ENCODE results near the gene TPSB2.
"Not testable (repeated sequence)": the region's sequence is repeated elsewhere in the genome, so short reads cannot be mapped to it uniquely, and the experiment has no call there.

The TPSB2 gene

GRCh38 chr16:1188432-1189189 lies 41.4 kb downstream of the TPSB2 start:
- Histone ChIP-seq H3K4me3 (ENCODE audit: low read length) (no peak overlapping the region), H3K4me1 (ENCODE audit: control insufficient read depth, insufficient read depth, low read length) (no peaks in the 10 kb centered on the region), H3K9ac (ENCODE audit: low read length) (no peak overlapping the region), H3K27me3 (ENCODE audit: control insufficient read depth, insufficient read depth, low read length) (no peaks in the 10 kb centered on the region), H3K9me3 (ENCODE audit: control insufficient read depth, low read length) (no peaks in the 10 kb centered on the region), H3K36me3 (ENCODE audit: control insufficient read depth, insufficient read depth, low read length) (no peaks in the 10 kb centered on the region)

GRCh38 chr16:1185460-1186207 lies 44.4 kb downstream of the TPSB2 start:
- H3K27me3 ChIP-seq (ENCODE audit: control insufficient read depth, insufficient read depth, low read length); H3K36me3 ChIP-seq (ENCODE audit: control insufficient read depth, insufficient read depth, low read length); H3K4me1 ChIP-seq (ENCODE audit: control insufficient read depth, insufficient read depth, low read length); H3K9ac ChIP-seq (ENCODE audit: low read length); H3K4me3 ChIP-seq (ENCODE audit: low read length); H3K9me3 ChIP-seq (ENCODE audit: control insufficient read depth, low read length): not testable (repeated sequence)

- H3K36me3 ChIP-seq (ENCODE audit: control insufficient read depth, insufficient read depth, low read length) = no peaks in the 10 kb centered on the region
- H3K4me1 ChIP-seq (ENCODE audit: control insufficient read depth, insufficient read depth, low read length) = peaks cover 10% of the 10 kb centered on the region
- H3K9me3 ChIP-seq (ENCODE audit: control insufficient read depth, low read length) = no peaks in the 10 kb centered on the region
- no peaks in the 10 kb centered on the region for H3K27me3 ChIP-seq (ENCODE audit: control insufficient read depth, insufficient read depth, low read length)
- no peak overlapping the region for H3K4me3 ChIP-seq (ENCODE audit: low read length)
- no peak overlapping the region for H3K9ac ChIP-seq (ENCODE audit: low read length)
These were observed 45.0 kb downstream of the TPSB2 start for GRCh38 chr16:1184980-1185379.

GRCh38 chr16:1184156-1184868 lies 45.7 kb downstream of the TPSB2 start:
- H3K36me3 ChIP-seq (ENCODE audit: control insufficient read depth, insufficient read depth, low read length) = no peaks in the 10 kb centered on the region
- H3K27me3 ChIP-seq (ENCODE audit: control insufficient read depth, insufficient read depth, low read length) = no peaks in the 10 kb centered on the region
- no peak overlapping the region for H3K9ac ChIP-seq (ENCODE audit: low read length)
- no peaks in the 10 kb centered on the region for H3K9me3 ChIP-seq (ENCODE audit: control insufficient read depth, low read length)
- H3K4me1 ChIP-seq (ENCODE audit: control insufficient read depth, insufficient read depth, low read length) = peaks cover 10% of the 10 kb centered on the region
- H3K4me3 ChIP-seq (ENCODE audit: low read length) = no peak overlapping the region

GRCh38 chr16:1182950-1183907 lies 46.8 kb downstream of the TPSB2 start:
- Histone ChIP-seq H3K4me1 (ENCODE audit: control insufficient read depth, insufficient read depth, low read length) (peaks cover 10% of the 10 kb centered on the region), H3K9me3 (ENCODE audit: control insufficient read depth, low read length) (no peaks in the 10 kb centered on the region), H3K36me3 (ENCODE audit: control insufficient read depth, insufficient read depth, low read length) (no peaks in the 10 kb centered on the region), H3K4me3 (ENCODE audit: low read length) (no peak overlapping the region), H3K9ac (ENCODE audit: low read length) (no peak overlapping the region), H3K27me3 (ENCODE audit: control insufficient read depth, insufficient read depth, low read length) (no peaks in the 10 kb centered on the region)

- no peak overlapping the region for H3K9ac ChIP-seq (ENCODE audit: low read length)
- H3K36me3 ChIP-seq (ENCODE audit: control insufficient read depth, insufficient read depth, low read length) = no peaks in the 10 kb centered on the region
- H3K27me3 ChIP-seq (ENCODE audit: control insufficient read depth, insufficient read depth, low read length) = no peaks in the 10 kb centered on the region
- no peak overlapping the region for H3K4me3 ChIP-seq (ENCODE audit: low read length)
- no peaks in the 10 kb centered on the region for H3K9me3 ChIP-seq (ENCODE audit: control insufficient read depth, low read length)
- peaks cover 10% of the 10 kb centered on the region for H3K4me1 ChIP-seq (ENCODE audit: control insufficient read depth, insufficient read depth, low read length)
These were observed 47.7 kb downstream of the TPSB2 start for GRCh38 chr16:1182316-1182671.

GRCh38 chr16:1181404-1182315 lies 48.3 kb downstream of the TPSB2 start:
- Histone ChIP-seq H3K9ac (ENCODE audit: low read length) (no peak overlapping the region), H3K4me1 (ENCODE audit: control insufficient read depth, insufficient read depth, low read length) (peaks cover 10% of the 10 kb centered on the region), H3K4me3 (ENCODE audit: low read length) (no peak overlapping the region), H3K9me3 (ENCODE audit: control insufficient read depth, low read length) (no peaks in the 10 kb centered on the region), H3K27me3 (ENCODE audit: control insufficient read depth, insufficient read depth, low read length) (no peaks in the 10 kb centered on the region), H3K36me3 (ENCODE audit: control insufficient read depth, insufficient read depth, low read length) (no peaks in the 10 kb centered on the region)

- H3K4me3 ChIP-seq (ENCODE audit: low read length) = no peak overlapping the region
- H3K36me3 ChIP-seq (ENCODE audit: control insufficient read depth, insufficient read depth, low read length) = no peaks in the 10 kb centered on the region
- H3K9ac ChIP-seq (ENCODE audit: low read length) = no peak overlapping the region
- H3K27me3 ChIP-seq (ENCODE audit: control insufficient read depth, insufficient read depth, low read length) = no peaks in the 10 kb centered on the region
- H3K4me1 ChIP-seq (ENCODE audit: control insufficient read depth, insufficient read depth, low read length) = peaks cover 10% of the 10 kb centered on the region
- H3K9me3 ChIP-seq (ENCODE audit: control insufficient read depth, low read length) = no peaks in the 10 kb centered on the region
These were observed 49.2 kb downstream of the TPSB2 start for GRCh38 chr16:1180549-1181403.
